ENCODE data around the gene GALNT12. TPM values are rescaled to one million over a fixed set of nuclear protein-coding genes. Genes with fewer than 3 reads are reported as not detected.

GALNT12 gene
- total RNA-seq: 1 to 10 TPM; 2.6 to 6.6 (median 3.9) TPM

DNA sequence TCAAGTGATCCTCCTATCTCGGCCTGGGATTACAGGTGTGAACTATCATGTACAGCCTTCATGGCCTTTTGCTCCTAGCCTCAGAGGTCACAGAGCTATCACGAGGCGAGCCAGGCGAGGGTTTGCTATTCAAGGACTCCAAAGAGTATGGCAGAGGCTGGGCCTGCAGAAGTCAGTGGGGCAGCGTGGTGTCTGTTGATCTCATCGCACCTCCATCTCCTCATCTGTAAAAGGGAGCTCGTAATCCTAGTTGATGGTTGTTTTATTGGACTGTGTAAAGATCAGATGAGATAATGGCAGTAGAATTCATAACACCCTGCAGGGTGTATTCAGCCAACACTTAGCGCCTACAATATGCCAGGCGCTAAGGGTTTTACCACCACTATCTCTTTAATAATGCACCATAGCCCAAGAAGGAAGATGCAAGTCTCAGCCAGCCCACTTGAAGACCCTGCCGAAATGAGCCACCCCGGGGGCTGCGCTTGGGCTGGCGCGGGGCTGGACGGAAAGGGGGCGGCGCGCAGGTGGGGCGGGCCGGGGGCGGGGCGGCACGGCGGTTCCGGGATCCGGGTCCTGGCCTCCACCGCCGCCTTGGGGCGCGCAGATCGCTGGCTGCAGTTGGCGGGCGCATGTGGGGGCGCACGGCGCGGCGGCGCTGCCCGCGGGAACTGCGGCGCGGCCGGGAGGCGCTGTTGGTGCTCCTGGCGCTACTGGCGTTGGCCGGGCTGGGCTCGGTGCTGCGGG lies at the start of gene GALNT12:
GALNT12 (plus strand) TSS at position 601 of the 744 bp plus-strand sequence; CDS start at position 630, 29 bp downstream.
- peaks cover 0 to 16% of the 10 kb centered on the region in 2 donors for H3K4me1 ChIP-seq
- H3K27me3 ChIP-seq: peaks cover 0 to 53% of the 10 kb centered on the region in 2 donors
- no peaks in the 10 kb centered on the region for H3K36me3 ChIP-seq
- H3K27ac ChIP-seq: peak within 1 kb of the TSS in 1 of 2 donors; percentile 3
- no peaks in the 10 kb centered on the region for H3K9me3 ChIP-seq
- H3K4me3 ChIP-seq: peak within 1 kb of the TSS; percentile 52 to 64 (median 56)
- intact Hi-C loops (cut with DNase I; ENCODE audit: low total_unique reads): no loop called here
- no peak for DNase-seq (ENCODE audit: low spot score in 2 of 2)
- TF ChIP-seq POLR2AphosphoS5 (IDR thresholded peaks at IDR 0.05) (no peak), POLR2A (IDR thresholded peaks at IDR 0.05) (no peak), CTCF (IDR thresholded peaks at IDR 0.05) (no peak)

DNA sequence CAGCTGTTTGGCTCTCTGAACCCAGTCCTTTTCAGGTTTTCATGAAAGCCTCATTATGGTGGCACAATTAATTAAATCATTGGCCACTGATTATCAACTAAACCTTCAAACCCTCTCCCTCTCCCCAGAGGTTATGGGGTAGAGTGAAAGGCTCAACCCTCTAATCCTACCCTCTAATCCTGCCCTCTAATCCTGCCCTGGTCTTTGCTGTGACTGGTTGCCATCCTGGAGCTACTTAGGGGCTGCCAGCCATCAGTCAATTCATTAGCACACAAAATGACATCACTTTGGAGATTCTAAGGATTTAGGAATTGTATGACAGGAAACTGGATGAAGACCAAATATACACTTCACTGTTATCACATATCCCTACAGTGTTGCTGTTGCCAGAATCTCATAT lies 47.2 kb upstream of the GALNT12 start:
- Histone ChIP-seq H3K4me1 (no peaks in the 10 kb centered on the region), H3K4me3 (no peak overlapping the region), H3K9me3 (peaks cover 0 to 22% of the 10 kb centered on the region in 2 donors), H3K27ac (no peak overlapping the region), H3K27me3 (no peaks in the 10 kb centered on the region), H3K36me3 (no peaks in the 10 kb centered on the region)
- no peak for DNase-seq (ENCODE audit: low spot score in 2 of 2)
- intact Hi-C loops (cut with DNase I; ENCODE audit: low total_unique reads): no loop called here
- TF ChIP-seq POLR2AphosphoS5 (IDR thresholded peaks at IDR 0.05): no peak
- TF ChIP-seq CTCF (IDR thresholded peaks at IDR 0.05): no peak
- no peak for TF ChIP-seq POLR2A (IDR thresholded peaks at IDR 0.05)

DNA sequence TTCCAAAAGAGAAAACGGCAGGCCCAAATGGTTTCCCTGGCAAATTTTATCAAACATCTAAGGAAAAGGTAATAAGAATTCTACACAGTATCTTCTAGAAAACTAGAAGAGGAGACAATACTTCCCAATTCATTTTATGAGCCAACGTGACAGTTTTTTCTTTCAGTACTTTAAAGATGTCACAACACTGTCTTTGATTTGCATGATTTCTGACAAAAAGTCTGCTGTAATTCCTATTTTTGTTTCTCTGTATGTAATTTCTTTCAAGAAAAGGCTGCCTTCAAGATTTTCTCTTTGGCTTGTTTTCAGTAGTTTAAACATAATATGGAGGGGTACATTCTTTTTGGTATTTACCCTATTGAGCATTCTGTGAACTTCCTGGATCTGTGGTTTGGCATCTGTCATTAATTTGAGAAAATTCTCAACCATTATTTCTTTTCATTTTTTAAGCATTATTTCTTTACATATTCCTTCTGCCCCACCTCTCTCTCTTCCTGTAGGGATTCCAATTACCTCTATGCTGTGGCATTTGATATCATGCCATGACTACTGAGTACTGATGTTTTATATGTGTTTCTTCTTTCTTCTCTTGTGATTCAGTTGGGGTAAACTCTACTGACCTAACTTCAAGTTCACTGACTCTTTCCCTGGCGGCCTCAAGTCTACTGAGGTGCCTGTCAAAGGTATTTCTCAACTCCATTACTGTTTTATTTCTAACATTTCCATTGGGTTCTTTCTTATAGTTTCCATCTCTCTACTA lies 43.3 kb upstream of the GALNT12 start:
- H3K36me3 ChIP-seq: no peaks in the 10 kb centered on the region
- H3K27me3 ChIP-seq: no peaks in the 10 kb centered on the region
- DNase-seq (ENCODE audit: low spot score in 2 of 2): no peak
- no peak overlapping the region for H3K4me3 ChIP-seq
- TF ChIP-seq CTCF (IDR thresholded peaks at IDR 0.05) (no peak), POLR2A (IDR thresholded peaks at IDR 0.05) (no peak), POLR2AphosphoS5 (IDR thresholded peaks at IDR 0.05) (no peak)
- intact Hi-C loops (cut with DNase I; ENCODE audit: low total_unique reads): no loop called here
- H3K9me3 ChIP-seq: peaks cover 0 to 11% of the 10 kb centered on the region in 2 donors
- H3K4me1 ChIP-seq: no peaks in the 10 kb centered on the region
- H3K27ac ChIP-seq: no peak overlapping the region

- Histone ChIP-seq H3K4me1 (no peaks in the 10 kb centered on the region), H3K27me3 (no peaks in the 10 kb centered on the region), H3K36me3 (no peaks in the 10 kb centered on the region), H3K9me3 (peaks cover 0 to 9% of the 10 kb centered on the region in 2 donors), H3K27ac (no peak overlapping the region), H3K4me3 (no peak overlapping the region)
- intact Hi-C loops (cut with DNase I; ENCODE audit: low total_unique reads): no loop called here
- no peak for DNase-seq (ENCODE audit: low spot score in 2 of 2)
- TF ChIP-seq CTCF (IDR thresholded peaks at IDR 0.05) (no peak), POLR2A (IDR thresholded peaks at IDR 0.05) (no peak), POLR2AphosphoS5 (IDR thresholded peaks at IDR 0.05) (no peak)
Observed at GRCh38 chr9:98765256-98765655, 42.2 kb upstream of the GALNT12 start.

- no peak for DNase-seq (ENCODE audit: low spot score in 2 of 2)
- Histone ChIP-seq H3K9me3 (peaks cover 0 to 9% of the 10 kb centered on the region in 2 donors), H3K36me3 (no peaks in the 10 kb centered on the region), H3K27me3 (no peaks in the 10 kb centered on the region), H3K4me3 (no peak overlapping the region), H3K4me1 (no peaks in the 10 kb centered on the region), H3K27ac (no peak overlapping the region)
- intact Hi-C loops (cut with DNase I; ENCODE audit: low total_unique reads): no loop called here
- TF ChIP-seq CTCF (IDR thresholded peaks at IDR 0.05) (no peak), POLR2AphosphoS5 (IDR thresholded peaks at IDR 0.05) (no peak), POLR2A (IDR thresholded peaks at IDR 0.05) (no peak)
Observed at GRCh38 chr9:98766586-98766985, 40.9 kb upstream of the GALNT12 start.

All from breast epithelium (tissue), 4 donors.